Measurements from ENCODE around the gene HSPA5. TPM values are rescaled to one million over a fixed set of nuclear protein-coding genes. Genes with fewer than 3 reads are reported as not detected.

The HSPA5 gene
- total RNA-seq, 1 experiment from 2014 or later: 438 TPM

DNA sequence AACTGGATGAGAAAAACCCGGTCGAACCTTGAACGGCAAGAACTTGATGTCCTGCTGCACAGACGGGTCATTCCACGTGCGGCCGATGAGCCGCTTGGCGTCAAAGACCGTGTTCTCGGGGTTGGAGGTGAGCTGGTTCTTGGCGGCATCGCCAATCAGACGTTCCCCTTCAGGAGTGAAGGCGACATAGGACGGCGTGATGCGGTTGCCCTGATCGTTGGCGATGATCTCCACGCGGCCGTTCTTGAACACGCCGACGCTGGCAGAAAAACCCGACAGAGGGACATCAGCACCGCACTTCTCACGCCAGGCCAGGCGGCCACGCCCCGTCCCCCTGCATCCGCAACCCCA is 519 bp downstream of the HSPA5 start:
- Histone ChIP-seq H3K79me2 (ENCODE audit: insufficient read depth, low read length) (peaks cover 61% of the 10 kb centered on the region), H3K36me3 (ENCODE audit: control insufficient read depth in 1 of 2, insufficient read depth in 2 of 2, low read length in 2 of 2) (peaks cover 44 to 47% of the 10 kb centered on the region in 2 experiments), H3K9me2 (ENCODE audit: insufficient read depth) (no peaks in the 10 kb centered on the region), H3K27me3 (ENCODE audit: insufficient read depth, low read length) (no peaks in the 10 kb centered on the region), H3K27ac (ENCODE audit: low read depth, low read length) (peak overlapping the region; percentile 89), H3K4me3 (replicated peaks in 1 of 2; ENCODE audit: low read depth in 1 of 2, low read length in 2 of 2) (peak overlapping the region; percentile 97 to 99), H3K4me1 (ENCODE audit: control insufficient read depth in 1 of 2, insufficient read depth in 2 of 2, low read length in 2 of 2) (peaks cover 27 to 36% of the 10 kb centered on the region in 2 experiments), H3K9ac (ENCODE audit: low read length) (peak overlapping the region; percentile 98), H3K4me2 (ENCODE audit: low read length) (peak overlapping the region; percentile 86), H4K20me1 (ENCODE audit: insufficient read depth) (peaks cover 36% of the 10 kb centered on the region), H3K9me3 (ENCODE audit: control insufficient read depth in 1 of 2, insufficient read depth in 1 of 2, low read depth in 1 of 2, low read length in 2 of 2) (no peaks in the 10 kb centered on the region), H2AFZ (ENCODE audit: low read depth, low read length, poor library complexity, severe bottlenecking) (no peak overlapping the region)
- TF ChIP-seq TCF7L2 (IDR thresholded peaks at IDR 0.05; ENCODE audit: borderline replicate concordance, extremely low read depth, insufficient read depth, insufficient read length): no peak
- TF ChIP-seq ELF1 (IDR thresholded peaks at IDR 0.05; ENCODE audit: borderline replicate concordance, low read depth): no peak
- no peak for TF ChIP-seq CEBPB (IDR thresholded peaks at IDR 0.05; ENCODE audit: low read depth)
- TF ChIP-seq, protein P1, sequence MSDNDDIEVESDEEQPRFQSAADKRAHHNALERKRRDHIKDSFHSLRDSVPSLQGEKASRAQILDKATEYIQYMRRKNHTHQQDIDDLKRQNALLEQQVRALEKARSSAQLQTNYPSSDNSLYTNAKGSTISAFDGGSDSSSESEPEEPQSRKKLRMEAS (IDR thresholded peaks at IDR 0.05): no peak
- TF ChIP-seq ZNF274 (IDR thresholded peaks at IDR 0.05; ENCODE audit: low read depth, low read length): no peak
- TF ChIP-seq, protein P2, sequence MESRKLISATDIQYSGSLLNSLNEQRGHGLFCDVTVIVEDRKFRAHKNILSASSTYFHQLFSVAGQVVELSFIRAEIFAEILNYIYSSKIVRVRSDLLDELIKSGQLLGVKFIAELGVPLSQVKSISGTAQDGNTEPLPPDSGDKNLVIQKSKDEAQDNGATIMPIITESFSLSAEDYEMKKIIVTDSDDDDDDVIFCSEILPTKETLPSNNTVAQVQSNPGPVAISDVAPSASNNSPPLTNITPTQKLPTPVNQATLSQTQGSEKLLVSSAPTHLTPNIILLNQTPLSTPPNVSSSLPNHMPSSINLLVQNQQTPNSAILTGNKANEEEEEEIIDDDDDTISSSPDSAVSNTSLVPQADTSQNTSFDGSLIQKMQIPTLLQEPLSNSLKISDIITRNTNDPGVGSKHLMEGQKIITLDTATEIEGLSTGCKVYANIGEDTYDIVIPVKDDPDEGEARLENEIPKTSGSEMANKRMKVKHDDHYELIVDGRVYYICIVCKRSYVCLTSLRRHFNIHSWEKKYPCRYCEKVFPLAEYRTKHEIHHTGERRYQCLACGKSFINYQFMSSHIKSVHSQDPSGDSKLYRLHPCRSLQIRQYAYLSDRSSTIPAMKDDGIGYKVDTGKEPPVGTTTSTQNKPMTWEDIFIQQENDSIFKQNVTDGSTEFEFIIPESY (IDR thresholded peaks at IDR 0.05; ENCODE audit: extremely low read depth, insufficient replicate concordance, low read length): no peak
- TF ChIP-seq POLR2AphosphoS5 (IDR thresholded peaks at IDR 0.05; ENCODE audit: low read depth, low read length): no peak
- no peak for TF ChIP-seq EGR1 (IDR thresholded peaks at IDR 0.05; ENCODE audit: low read depth)
- no peak for TF ChIP-seq SIN3A (IDR thresholded peaks at IDR 0.05; ENCODE audit: low read depth)
- no peak for TF ChIP-seq POLR2A (IDR thresholded peaks at IDR 0.05; ENCODE audit: borderline replicate concordance, extremely low read depth, insufficient read depth, insufficient read length)
- TF ChIP-seq, protein P3, sequence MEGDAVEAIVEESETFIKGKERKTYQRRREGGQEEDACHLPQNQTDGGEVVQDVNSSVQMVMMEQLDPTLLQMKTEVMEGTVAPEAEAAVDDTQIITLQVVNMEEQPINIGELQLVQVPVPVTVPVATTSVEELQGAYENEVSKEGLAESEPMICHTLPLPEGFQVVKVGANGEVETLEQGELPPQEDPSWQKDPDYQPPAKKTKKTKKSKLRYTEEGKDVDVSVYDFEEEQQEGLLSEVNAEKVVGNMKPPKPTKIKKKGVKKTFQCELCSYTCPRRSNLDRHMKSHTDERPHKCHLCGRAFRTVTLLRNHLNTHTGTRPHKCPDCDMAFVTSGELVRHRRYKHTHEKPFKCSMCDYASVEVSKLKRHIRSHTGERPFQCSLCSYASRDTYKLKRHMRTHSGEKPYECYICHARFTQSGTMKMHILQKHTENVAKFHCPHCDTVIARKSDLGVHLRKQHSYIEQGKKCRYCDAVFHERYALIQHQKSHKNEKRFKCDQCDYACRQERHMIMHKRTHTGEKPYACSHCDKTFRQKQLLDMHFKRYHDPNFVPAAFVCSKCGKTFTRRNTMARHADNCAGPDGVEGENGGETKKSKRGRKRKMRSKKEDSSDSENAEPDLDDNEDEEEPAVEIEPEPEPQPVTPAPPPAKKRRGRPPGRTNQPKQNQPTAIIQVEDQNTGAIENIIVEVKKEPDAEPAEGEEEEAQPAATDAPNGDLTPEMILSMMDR (IDR thresholded peaks at IDR 0.05 in 2 of 3, conservative IDR thresholded peaks at IDR 0.05 in 1 of 3; ENCODE audit: borderline replicate concordance in 1 of 3, insufficient read depth in 1 of 3, low read depth in 2 of 3, low read length in 2 of 3): no peak
- TF ChIP-seq JUND (IDR thresholded peaks at IDR 0.05): no peak
- no peak for TF ChIP-seq RAD21 (IDR thresholded peaks at IDR 0.05; ENCODE audit: low read depth)
- no peak for TF ChIP-seq FOSL1 (IDR thresholded peaks at IDR 0.05; ENCODE audit: low read depth)
- no peak for TF ChIP-seq CBX3 (IDR thresholded peaks at IDR 0.05; ENCODE audit: low read depth)
- TF ChIP-seq YY1 (IDR thresholded peaks at IDR 0.05; ENCODE audit: extremely low read depth, insufficient replicate concordance, low read depth, low read length): no peak
- TF ChIP-seq, protein P4, sequence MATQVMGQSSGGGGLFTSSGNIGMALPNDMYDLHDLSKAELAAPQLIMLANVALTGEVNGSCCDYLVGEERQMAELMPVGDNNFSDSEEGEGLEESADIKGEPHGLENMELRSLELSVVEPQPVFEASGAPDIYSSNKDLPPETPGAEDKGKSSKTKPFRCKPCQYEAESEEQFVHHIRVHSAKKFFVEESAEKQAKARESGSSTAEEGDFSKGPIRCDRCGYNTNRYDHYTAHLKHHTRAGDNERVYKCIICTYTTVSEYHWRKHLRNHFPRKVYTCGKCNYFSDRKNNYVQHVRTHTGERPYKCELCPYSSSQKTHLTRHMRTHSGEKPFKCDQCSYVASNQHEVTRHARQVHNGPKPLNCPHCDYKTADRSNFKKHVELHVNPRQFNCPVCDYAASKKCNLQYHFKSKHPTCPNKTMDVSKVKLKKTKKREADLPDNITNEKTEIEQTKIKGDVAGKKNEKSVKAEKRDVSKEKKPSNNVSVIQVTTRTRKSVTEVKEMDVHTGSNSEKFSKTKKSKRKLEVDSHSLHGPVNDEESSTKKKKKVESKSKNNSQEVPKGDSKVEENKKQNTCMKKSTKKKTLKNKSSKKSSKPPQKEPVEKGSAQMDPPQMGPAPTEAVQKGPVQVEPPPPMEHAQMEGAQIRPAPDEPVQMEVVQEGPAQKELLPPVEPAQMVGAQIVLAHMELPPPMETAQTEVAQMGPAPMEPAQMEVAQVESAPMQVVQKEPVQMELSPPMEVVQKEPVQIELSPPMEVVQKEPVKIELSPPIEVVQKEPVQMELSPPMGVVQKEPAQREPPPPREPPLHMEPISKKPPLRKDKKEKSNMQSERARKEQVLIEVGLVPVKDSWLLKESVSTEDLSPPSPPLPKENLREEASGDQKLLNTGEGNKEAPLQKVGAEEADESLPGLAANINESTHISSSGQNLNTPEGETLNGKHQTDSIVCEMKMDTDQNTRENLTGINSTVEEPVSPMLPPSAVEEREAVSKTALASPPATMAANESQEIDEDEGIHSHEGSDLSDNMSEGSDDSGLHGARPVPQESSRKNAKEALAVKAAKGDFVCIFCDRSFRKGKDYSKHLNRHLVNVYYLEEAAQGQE (IDR thresholded peaks at IDR 0.05; ENCODE audit: low read depth): no peak
- TSS peak; percentile 55 for BruUV-seq (replicated peaks)
- ChIA-PET POLR2A (interaction anchor here (0.6 to 5.3 kb wide), 14 partner anchors 9 to 665 kb away, joined by 3 to 54 read pairs (median 6); partner anchors contain the start of gene GAPVD1), RAD21 (ENCODE audit: low non-redundant PET in 1 of 2, low total read pairs in 2 of 2, uncharacterized antibody in 2 of 2, unreplicated experiment in 2 of 2) (no interaction called here), CTCF (no interaction called here)
- intact Hi-C loops (cut with micrococcal nuclease): no loop called here
- ATAC-seq: peak; percentile 5; the same call in 1 of the 2 replicates
- DNase-seq (ENCODE audit: low read depth, low spot score): no peak
